HEK293T (cell line): ENCODE results near the gene NEGR1.

Experiments
- BHLHE40 ChIP-seq: fragments of 450-650 bp; IDR thresholded peaks from 2 replicates; pipeline ENCODE4 v1.6.1; 2016; ENCODE audit warnings: mild to moderate bottlenecking, moderate library complexity, borderline replicate concordance
- CTBP1 ChIP-seq: fragments of 450-650 bp; IDR thresholded peaks from 2 replicates; pipeline ENCODE4 v1.6.1; 2016; ENCODE audit warnings: borderline replicate concordance
- FOXA1 ChIP-seq: fragments of 450-650 bp; IDR thresholded peaks from 2 replicates; pipeline ENCODE4 v1.6.1; 2016; ENCODE audit warnings: mild to moderate bottlenecking
- FOXM1 ChIP-seq: fragments of 450-650 bp; IDR thresholded peaks from 2 replicates; pipeline ENCODE4 v1.6.1; 2017; ENCODE audit warnings: mild to moderate bottlenecking, borderline replicate concordance
- HDGF ChIP-seq: fragments of 450-650 bp; IDR thresholded peaks from 2 replicates; pipeline ENCODE4 v1.6.1; 2017; ENCODE audit warnings: antibody characterized with exemption, borderline replicate concordance
- L3MBTL2 ChIP-seq: fragments of 450-650 bp; conservative IDR thresholded peaks from 2 replicates; pipeline ENCODE4 v1.6.1; 2016; ENCODE audit warnings: mild to moderate bottlenecking
- LEF1 ChIP-seq: fragments of 450-650 bp; IDR thresholded peaks from 2 replicates; pipeline ENCODE4 v1.6.1; 2017; ENCODE audit warnings: mild to moderate bottlenecking, borderline replicate concordance
- NFRKB ChIP-seq: fragments of 450-650 bp; IDR thresholded peaks from 2 replicates; pipeline ENCODE4 v1.6.1; 2016; ENCODE audit warnings: mild to moderate bottlenecking, moderate library complexity
- SP1 ChIP-seq: fragments of 450-650 bp; IDR thresholded peaks from 2 replicates; pipeline ENCODE4 v1.6.1; 2017
- SUZ12 ChIP-seq: fragments of 450-650 bp; IDR thresholded peaks from 2 replicates; pipeline ENCODE4 v1.6.1; 2016; ENCODE audit warnings: mild to moderate bottlenecking
- TARDBP ChIP-seq: fragments of 450-650 bp; IDR thresholded peaks from 2 replicates; pipeline ENCODE4 v1.6.1; 2016
- ZNF384 ChIP-seq: fragments of 450-650 bp; IDR thresholded peaks from 2 replicates; pipeline ENCODE4 v1.6.1; 2016

DNA sequence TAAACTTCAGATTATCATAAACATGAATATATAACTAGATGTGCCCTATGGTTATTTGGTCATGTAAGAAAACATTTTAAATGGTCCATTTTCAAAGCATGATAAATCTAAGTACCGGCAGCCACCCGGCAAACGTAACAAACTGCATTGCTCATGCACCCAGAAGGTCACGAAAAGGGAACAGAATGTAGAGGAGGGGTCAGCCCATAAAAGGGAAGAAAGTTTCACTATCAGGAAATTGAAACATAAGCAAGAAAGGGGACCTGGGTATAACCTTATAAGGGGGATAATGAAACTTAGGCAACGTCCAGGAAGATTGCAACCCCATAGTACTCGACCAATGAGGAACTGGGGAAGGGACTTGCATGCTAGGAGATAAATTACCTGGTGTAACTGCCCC, 780.3 kb downstream of the NEGR1 start:
- TF ChIP-seq ZNF384 (no peak), CTBP1 (no peak), SP1 (no peak), FOXM1 (no peak), SUZ12 (no peak), TARDBP (no peak), LEF1 (no peak), HDGF (no peak), BHLHE40 (no peak), L3MBTL2 (no peak), FOXA1 (no peak), NFRKB (no peak)
